ENCODE results near the gene ARHGAP45.
"Not testable (repeated sequence)": the region's sequence is repeated elsewhere in the genome, so short reads cannot be mapped to it uniquely, and the experiment has no call there.

ARHGAP45 gene, protein sequence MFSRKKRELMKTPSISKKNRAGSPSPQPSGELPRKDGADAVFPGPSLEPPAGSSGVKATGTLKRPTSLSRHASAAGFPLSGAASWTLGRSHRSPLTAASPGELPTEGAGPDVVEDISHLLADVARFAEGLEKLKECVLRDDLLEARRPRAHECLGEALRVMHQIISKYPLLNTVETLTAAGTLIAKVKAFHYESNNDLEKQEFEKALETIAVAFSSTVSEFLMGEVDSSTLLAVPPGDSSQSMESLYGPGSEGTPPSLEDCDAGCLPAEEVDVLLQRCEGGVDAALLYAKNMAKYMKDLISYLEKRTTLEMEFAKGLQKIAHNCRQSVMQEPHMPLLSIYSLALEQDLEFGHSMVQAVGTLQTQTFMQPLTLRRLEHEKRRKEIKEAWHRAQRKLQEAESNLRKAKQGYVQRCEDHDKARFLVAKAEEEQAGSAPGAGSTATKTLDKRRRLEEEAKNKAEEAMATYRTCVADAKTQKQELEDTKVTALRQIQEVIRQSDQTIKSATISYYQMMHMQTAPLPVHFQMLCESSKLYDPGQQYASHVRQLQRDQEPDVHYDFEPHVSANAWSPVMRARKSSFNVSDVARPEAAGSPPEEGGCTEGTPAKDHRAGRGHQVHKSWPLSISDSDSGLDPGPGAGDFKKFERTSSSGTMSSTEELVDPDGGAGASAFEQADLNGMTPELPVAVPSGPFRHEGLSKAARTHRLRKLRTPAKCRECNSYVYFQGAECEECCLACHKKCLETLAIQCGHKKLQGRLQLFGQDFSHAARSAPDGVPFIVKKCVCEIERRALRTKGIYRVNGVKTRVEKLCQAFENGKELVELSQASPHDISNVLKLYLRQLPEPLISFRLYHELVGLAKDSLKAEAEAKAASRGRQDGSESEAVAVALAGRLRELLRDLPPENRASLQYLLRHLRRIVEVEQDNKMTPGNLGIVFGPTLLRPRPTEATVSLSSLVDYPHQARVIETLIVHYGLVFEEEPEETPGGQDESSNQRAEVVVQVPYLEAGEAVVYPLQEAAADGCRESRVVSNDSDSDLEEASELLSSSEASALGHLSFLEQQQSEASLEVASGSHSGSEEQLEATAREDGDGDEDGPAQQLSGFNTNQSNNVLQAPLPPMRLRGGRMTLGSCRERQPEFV
- total RNA-seq, result 205 to 1,206 reads per million in 2 experiments

GRCh38 chr19:1066748-1067340, at the start of gene ARHGAP45:
Gene ARHGAP45 (plus strand): TSS chr19:1067167. CDS start chr19:1067406, 239 bp downstream.
- peak; percentile 76 for DNase-seq (ENCODE audit: low read depth)

- DNase-seq (ENCODE audit: low read depth), result no peak
Observed at GRCh38 chr19:1017906-1018305, 49.1 kb upstream of the ARHGAP45 start.

- no peak for DNase-seq (ENCODE audit: low read depth)
Observed at GRCh38 chr19:1018393-1018792, 48.6 kb upstream of the ARHGAP45 start.

DNA sequence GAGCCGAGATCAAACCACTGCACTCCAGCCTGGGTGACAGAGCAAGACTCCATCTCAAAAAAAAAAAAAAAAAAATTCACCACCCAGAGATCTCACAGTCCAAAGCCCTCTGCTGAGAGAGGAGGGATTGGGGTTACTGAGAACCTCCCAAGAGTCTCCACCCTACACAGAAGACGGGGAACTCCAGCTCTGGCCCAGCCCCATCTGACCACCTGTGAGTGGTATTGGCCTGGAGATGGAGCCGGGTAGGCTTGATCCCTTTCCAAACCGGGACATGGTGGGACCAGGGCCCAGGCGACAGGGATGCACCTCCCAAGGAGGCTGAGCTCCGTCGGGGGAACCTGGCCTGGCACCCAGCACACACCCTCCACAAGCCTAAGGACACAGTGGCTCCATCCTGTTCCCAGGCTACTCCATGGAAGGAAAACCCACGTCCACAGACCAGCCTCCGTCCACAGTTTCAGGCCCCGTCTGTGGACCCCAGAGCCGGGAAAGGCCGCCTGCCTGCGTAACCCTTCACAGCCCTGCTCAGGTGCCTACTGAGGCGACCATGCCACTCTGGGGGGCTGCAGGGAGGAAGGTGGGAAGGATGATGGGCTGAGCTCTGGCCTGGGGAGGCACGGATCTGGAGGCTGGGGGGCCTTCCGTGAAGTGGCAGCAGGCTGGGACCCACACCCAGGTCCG, 47.9 kb upstream of the ARHGAP45 start:
- DNase-seq (ENCODE audit: low read depth), result no peak

DNA sequence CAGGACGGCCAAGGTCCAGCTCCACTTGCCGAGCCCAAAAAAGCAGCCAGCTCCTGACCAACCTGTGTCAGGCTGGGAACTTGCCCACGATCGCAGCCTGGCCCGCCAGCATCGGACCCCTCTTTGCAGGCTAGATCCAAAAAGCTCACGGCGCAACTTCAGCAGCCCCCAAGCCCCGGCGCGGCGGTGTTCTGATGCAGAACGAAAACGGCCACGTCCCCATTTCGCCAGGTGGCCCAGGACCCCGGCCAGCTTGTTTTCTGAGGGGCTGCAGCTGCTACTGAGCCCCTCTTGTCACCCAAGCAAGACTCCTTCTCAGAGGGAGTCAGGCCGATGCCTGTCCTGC, 47.4 kb upstream of the ARHGAP45 start:
- DNase-seq (ENCODE audit: low read depth), result no peak

DNA sequence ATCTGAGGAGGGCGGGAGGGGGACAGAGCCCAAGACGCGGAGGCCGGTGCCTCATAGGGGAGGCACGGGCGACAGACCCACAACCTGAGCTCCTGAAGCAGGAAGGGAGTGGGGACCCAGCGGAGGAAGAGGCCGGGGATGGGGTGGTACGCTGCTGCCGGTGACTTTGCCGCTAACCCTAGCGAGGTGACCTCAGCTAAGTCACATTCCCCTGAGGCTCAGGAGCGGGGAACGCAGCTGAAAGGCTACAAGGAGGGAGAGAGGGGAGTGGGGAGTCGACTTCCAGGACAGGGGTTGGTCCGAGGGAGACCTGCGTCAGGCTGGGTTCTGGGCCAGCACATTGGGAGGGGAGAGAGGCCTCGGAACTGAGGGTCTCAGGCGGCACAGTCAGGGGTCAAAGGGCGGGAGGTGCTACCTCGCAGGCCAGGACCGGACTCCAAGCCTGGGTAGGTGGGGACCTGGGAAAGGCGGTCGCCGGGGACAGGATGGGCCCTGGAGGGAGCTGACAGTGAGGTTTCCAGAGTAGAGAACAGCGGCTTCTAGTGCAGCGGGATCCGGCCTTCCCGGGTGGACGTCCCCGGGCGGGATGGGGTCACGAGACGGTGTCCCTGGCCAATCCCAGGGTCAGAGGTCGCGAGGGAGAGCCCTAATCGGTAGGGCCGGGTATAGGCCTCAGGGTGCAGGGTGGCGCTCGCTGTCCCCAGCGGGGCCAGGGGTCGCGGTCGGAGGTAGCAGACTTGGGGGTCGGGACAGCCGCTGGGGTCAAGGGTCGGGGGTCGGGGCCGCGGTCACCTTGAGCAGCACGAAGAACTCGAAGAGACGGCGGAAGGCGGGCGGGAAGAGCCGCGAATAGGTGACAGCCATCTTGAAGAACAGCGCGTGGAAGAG, 46.7 kb upstream of the ARHGAP45 start:
- DNase-seq (ENCODE audit: low read depth), result peak; percentile 38

DNA sequence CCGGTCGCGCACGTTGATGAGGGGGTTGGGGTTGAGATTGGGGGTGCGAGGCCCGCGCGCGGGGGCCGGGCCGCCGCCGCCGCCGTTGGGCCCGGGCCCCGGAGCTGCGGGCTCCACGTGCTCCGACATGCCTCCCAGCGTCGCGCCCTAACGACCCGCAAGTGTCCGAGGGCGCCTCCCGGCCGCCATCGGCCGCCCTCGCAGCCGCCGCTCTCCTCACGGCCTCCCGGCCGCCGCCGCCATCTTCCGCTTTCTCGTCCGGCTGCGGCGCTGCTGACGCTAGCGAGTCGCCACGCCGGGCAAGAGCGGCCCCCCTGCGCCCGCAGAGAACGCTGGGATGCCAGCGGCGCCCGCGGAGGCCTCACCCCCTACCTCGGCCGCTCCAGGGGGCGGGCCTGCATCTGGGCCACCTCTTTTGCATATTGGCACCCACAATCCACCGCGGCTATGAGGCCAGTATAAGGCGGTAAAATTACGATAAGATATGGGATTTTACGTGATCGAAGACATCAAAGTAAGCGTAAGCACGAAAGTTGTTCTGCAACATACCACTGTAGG, 46.0 kb upstream of the ARHGAP45 start, which contains the start of gene TMEM259:
TSS of gene TMEM259 (minus strand) at position 256 of the 558 bp plus-strand sequence. CDS start at position 129, 127 bp downstream.
- peak; percentile 96 for DNase-seq (ENCODE audit: low read depth)

DNA sequence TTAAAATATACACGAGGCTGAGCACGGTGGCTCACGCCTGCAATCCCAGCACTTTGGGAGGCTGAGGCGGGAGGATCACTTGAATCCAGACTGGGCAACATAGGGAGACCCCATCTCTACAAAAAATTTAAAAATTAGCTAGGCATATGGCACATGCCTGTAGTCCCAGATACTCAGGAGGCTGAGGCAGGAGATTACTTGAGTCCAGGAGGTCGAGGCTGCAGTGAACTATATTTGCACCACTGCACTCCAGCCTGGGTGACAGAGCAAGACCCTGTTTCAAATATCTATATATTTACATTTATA, 43.1 kb upstream of the ARHGAP45 start:
- DNase-seq (ENCODE audit: low read depth), result not testable (repeated sequence)

DNA sequence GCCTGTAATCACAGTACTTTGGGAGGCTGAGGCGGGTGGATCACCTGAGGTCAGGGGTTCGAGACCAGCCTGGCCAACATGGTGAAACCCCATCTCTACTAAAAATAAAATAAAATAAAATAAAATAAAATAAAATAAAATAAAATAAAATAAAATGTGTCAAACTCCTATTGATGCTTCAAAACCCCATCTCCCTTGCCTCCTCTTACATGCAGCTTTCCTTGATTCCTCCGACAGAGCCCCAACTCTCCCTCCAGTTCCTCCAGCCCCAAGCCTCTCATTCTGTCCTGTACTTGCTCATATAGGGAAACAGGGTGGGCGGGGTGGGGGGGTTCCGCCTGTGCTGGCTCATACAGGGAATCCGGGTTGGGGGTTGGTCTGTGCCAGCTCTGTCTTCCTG, 41.9 kb upstream of the ARHGAP45 start:
- not testable (repeated sequence) for DNase-seq (ENCODE audit: low read depth)

- peak; percentile 45 for DNase-seq (ENCODE audit: low read depth)
Observed at GRCh38 chr19:1025960-1026782, 40.8 kb upstream of the ARHGAP45 start, which contains the start of gene CNN2. Gene CNN2 (plus strand): TSS chr19:1026608. CDS start chr19:1026662, 54 bp downstream.

DNA sequence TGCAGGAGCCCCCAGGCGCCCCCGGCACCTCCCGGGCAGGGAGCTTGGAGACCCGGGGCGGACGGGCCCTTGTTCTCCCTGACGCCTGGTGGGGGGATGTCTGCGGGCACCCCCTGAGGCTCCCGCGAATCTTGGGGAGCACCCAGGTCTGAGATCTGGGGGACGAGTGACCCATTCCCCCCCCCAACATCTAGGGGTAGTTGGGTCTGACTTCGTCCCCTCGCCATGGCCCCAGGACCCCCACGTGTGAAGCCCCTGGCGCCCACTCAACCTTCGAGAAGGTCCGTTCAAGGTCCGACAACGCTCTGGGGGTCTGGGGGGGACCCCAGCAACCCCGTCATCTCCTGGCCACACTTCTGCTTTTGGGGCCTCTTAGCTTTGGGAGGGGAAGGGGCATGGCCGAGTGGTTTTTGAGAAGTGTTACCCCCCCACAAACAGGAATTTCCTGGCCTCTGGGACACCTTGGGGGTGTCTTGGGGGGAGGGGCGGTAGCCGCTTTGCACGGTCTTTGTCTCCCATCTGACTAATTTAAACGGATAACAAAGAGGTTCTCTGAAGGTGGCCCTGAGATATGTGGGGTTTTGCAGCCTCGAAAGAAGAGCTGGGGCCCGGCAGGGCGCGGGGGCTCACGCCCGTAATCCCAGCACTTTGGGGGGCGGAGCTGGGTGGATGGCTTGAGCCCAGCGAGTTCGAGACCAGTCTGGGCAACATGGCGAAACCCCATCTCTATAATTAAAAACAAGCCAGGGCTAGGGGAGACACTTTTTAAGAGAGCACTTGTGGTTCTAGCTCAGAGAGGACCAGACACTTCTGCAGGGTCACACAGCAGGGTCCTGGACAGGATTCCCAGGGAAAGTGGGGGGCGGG, 40.0 kb upstream of the ARHGAP45 start:
- DNase-seq (ENCODE audit: low read depth), result no peak

DNA sequence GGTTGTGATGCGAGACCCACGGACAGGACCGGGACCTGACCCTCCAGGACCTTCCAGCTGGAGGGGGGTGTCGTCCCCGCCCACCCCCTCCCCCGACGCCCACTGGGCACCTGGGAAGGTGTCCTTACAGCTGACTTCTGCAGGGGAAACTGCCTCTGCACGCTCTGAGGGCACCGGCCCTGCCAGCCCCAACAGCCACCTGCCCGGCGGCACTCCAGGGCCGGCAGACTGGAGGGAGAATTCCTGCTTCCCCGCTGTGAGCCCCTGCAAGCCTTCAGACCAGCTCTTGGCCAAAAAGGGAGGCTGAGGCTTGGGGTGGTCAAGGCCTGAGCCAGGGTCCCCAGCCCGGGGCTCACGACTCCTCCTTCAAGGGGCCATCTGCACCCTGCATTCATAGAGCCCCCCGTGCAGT, 39.3 kb upstream of the ARHGAP45 start:
- DNase-seq (ENCODE audit: low read depth), result no peak

- DNase-seq (ENCODE audit: low read depth), result peak; percentile 48
Observed at GRCh38 chr19:1028062-1028926, 38.7 kb upstream of the ARHGAP45 start.

DNA sequence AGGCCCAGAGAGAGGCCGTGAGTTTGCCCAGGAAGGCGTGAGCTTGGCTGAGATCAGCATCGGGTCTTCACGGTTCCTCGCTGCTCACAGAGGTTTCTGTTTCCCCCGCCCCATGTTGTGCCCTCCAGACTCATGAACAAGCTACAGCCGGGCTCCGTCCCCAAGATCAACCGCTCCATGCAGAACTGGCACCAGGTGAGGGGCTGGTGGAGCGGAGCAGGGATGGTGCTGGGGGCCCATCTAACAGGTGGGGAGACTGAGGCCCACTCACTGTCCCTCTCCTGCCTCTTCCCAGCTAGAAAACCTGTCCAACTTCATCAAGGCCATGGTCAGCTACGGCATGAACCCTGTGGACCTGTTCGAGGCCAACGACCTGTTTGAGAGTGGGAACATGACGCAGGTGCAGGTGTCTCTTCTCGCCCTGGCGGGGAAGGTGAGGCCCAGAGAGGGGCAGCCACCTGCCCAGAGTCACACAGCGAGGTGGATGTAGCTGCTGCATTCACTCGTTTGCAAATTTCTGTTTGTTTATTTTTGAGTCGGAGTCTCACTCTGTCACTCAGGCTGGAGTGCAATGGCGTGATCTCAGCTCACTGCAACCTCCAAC, 34.6 kb upstream of the ARHGAP45 start:
- no peak for DNase-seq (ENCODE audit: low read depth)

DNA sequence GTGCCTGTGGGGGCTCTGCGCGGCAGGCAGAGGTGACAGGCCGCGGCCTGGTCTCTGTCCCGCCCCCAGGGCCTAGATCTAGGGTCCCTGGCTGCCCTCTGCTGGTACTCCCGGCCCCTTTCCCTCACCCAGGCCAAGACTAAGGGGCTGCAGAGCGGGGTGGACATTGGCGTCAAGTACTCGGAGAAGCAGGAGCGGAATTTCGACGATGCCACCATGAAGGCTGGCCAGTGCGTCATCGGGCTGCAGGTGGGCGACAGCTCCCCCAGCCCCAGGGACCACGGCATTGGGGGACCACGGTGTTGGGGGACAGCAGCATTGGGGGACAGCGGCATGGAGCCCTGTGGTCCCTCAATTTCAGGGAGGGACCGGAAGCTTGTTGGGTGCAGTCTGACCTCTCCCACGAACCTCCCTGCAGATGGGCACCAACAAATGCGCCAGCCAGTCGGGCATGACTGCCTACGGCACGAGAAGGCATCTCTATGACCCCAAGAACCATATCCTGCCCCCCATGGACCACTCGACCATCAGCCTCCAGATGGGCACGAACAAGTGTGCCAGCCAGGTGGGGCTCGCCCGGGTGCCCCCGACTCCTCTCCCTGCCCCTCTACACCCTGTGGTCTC, 30.9 kb upstream of the ARHGAP45 start:
- no peak for DNase-seq (ENCODE audit: low read depth)

GRCh38 chr19:1037621-1038064, 29.3 kb upstream of the ARHGAP45 start:
- no peak for DNase-seq (ENCODE audit: low read depth)

Data from T follicular helper cell (primary cell).